ENCODE data around the gene RASSF8. TPM values are rescaled to one million over a fixed set of nuclear protein-coding genes. Genes with fewer than 3 reads are reported as not detected.

Gene RASSF8
- total and polyA plus RNA-seq, 11 donors = 5.2 to 44.6 (median 28.5) TPM

DNA sequence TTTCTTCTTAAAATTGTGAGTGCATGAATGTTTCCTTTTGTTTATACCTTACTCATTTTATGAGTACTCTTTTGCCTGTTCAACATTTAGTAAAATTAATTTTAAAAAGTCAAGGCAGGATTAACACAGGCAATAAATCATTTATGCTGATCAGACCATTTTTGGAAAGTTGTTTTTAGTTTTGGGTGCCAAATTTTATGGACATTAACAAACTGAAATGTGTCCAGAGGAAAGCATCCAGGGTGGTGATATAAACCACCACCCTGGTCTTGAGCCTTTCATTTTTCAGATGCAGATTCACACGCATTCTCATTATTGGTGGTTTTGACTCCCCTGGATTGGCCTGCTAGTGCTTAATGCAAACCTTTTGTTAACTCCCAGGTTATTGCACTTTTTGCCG is 26.3 kb downstream of the RASSF8 start:
- no peak for ATAC-seq
- WGBS, 4 donors = 94 to 97% (median 96%) methylated on average over 2 of the region's 2 CpGs
- Histone ChIP-seq H3K4me1 (peaks cover 0 to 51% (median 14%) of the 10 kb centered on the region in 12 donors), H3K9me3 (no peaks in the 10 kb centered on the region), H3K27ac (peak overlapping the region in 1 of 12 donors; percentile 58), H3K4me3 (no peak overlapping the region), H3K27me3 (no peaks in the 10 kb centered on the region), H3K36me3 (no peaks in the 10 kb centered on the region)
- TF ChIP-seq CTCF (IDR thresholded peaks at IDR 0.05) (no peak), POLR2A (IDR thresholded peaks at IDR 0.05) (no peak)
- no peak for DNase-seq
- intact Hi-C loops (cut with DNase I) = no loop called here

GRCh38 chr12:25985316-25986175 is 27.1 kb downstream of the RASSF8 start:
- no peak overlapping the region for H3K4me3 ChIP-seq
- H3K27me3 ChIP-seq = no peaks in the 10 kb centered on the region
- TF ChIP-seq POLR2A (IDR thresholded peaks at IDR 0.05) = no peak
- TF ChIP-seq CTCF (IDR thresholded peaks at IDR 0.05) = no peak
- WGBS, 4 donors = 83 to 87% (median 83%) methylated on average over 8 of the region's 8 CpGs
- H3K27ac ChIP-seq = peak overlapping the region in 1 of 12 donors; percentile 58
- DNase-seq (no peak), ATAC-seq (no peak)
- no peaks in the 10 kb centered on the region for H3K9me3 ChIP-seq
- peaks cover 0 to 51% (median 14%) of the 10 kb centered on the region in 12 donors for H3K4me1 ChIP-seq
- intact Hi-C loops (cut with DNase I) = no loop called here
- no peaks in the 10 kb centered on the region for H3K36me3 ChIP-seq

- DNase-seq (no peak), ATAC-seq (peak in 3 of 4 donors; percentile 32 to 45 (median 45))
- H3K36me3 ChIP-seq = no peaks in the 10 kb centered on the region
- peak overlapping the region in 1 of 12 donors; percentile 58 for H3K27ac ChIP-seq
- no peak overlapping the region for H3K4me3 ChIP-seq
- no peaks in the 10 kb centered on the region for H3K27me3 ChIP-seq
- H3K4me1 ChIP-seq = peaks cover 0 to 51% (median 14%) of the 10 kb centered on the region in 12 donors
- intact Hi-C loops (cut with DNase I) = no loop called here
- TF ChIP-seq CTCF (IDR thresholded peaks at IDR 0.05) = no peak
- no peak for TF ChIP-seq POLR2A (IDR thresholded peaks at IDR 0.05)
- no peaks in the 10 kb centered on the region for H3K9me3 ChIP-seq
These were observed 27.7 kb downstream of the RASSF8 start for GRCh38 chr12:25986180-25986579.

GRCh38 chr12:25988505-25988904 is 30.0 kb downstream of the RASSF8 start:
- ATAC-seq = no peak
- Histone ChIP-seq H3K4me1 (peaks cover 0 to 62% (median 18%) of the 10 kb centered on the region in 12 donors), H3K27ac (peak overlapping the region in 1 of 12 donors; percentile 53), H3K27me3 (no peaks in the 10 kb centered on the region), H3K36me3 (no peaks in the 10 kb centered on the region), H3K9me3 (no peaks in the 10 kb centered on the region), H3K4me3 (no peak overlapping the region)
- TF ChIP-seq CTCF (IDR thresholded peaks at IDR 0.05) = no peak
- TF ChIP-seq POLR2A (IDR thresholded peaks at IDR 0.05) = no peak
- intact Hi-C loops (cut with DNase I) = no loop called here
- WGBS, 4 donors = 45 to 57% (median 55%) methylated on average over 2 of the region's 2 CpGs
- no peak for DNase-seq

All from heart left ventricle (tissue), 16 donors.